HG02970 (cell line): ENCODE data around the gene FAM20B.
A peak's percentile ranks its signal among the peaks of the same experiment; 100 is the strongest.
"Not testable (repeated sequence)": the region's sequence is repeated elsewhere in the genome, so short reads cannot be mapped to it uniquely, and the experiment has no call there.

Experiments used
- ATAC-seq: cut with Tn5 transposase; IDR thresholded peaks from one replicate; pipeline ENCODE4 v1.9.1; 2021; ENCODE audit warnings: mild to moderate bottlenecking, moderate library complexity, moderate number of reproducible peaks; ENCODE audit not compliant: unreplicated experiment, low FRiP score

FAM20B gene

GRCh38 chr1:179025125-179025974 is at the start of gene FAM20B:
Gene FAM20B (plus strand): TSS chr1:179025894. CDS start chr1:179043848, 17,954 bp downstream.
- ATAC-seq = peak; percentile 82

GRCh38 chr1:178976541-178976940 is 49.2 kb upstream of the FAM20B start:
- no peak for ATAC-seq

- no peak for ATAC-seq
Observed at GRCh38 chr1:178986204-178986603, 39.5 kb upstream of the FAM20B start.

GRCh38 chr1:178988198-178988597 is 37.5 kb upstream of the FAM20B start:
- ATAC-seq = not testable (repeated sequence)

GRCh38 chr1:178993559-178993958 is 32.1 kb upstream of the FAM20B start:
- no peak for ATAC-seq

GRCh38 chr1:178997428-178997827 is 28.3 kb upstream of the FAM20B start:
- no peak for ATAC-seq

GRCh38 chr1:178998295-178998694 is 27.4 kb upstream of the FAM20B start:
- no peak for ATAC-seq

GRCh38 chr1:178999061-178999460 is 26.6 kb upstream of the FAM20B start:
- ATAC-seq = no peak

GRCh38 chr1:179001451-179001850 is 24.2 kb upstream of the FAM20B start:
- ATAC-seq = no peak

- not testable (repeated sequence) for ATAC-seq
Observed at GRCh38 chr1:179002064-179002463, 23.6 kb upstream of the FAM20B start.

- no peak for ATAC-seq
Observed at GRCh38 chr1:179002552-179003345, 22.9 kb upstream of the FAM20B start.

- ATAC-seq = no peak
Observed at GRCh38 chr1:179003512-179004066, 22.1 kb upstream of the FAM20B start.

GRCh38 chr1:179007233-179007632 is 18.5 kb upstream of the FAM20B start:
- no peak for ATAC-seq

- no peak for ATAC-seq
Observed at GRCh38 chr1:179010671-179011070, 15.0 kb upstream of the FAM20B start.

GRCh38 chr1:179012038-179012437 is 13.7 kb upstream of the FAM20B start:
- no peak for ATAC-seq

GRCh38 chr1:179014123-179014522 is 11.6 kb upstream of the FAM20B start:
- ATAC-seq = no peak

GRCh38 chr1:179015396-179015795 is 10.3 kb upstream of the FAM20B start:
- no peak for ATAC-seq

GRCh38 chr1:179016706-179017382 is 8.8 kb upstream of the FAM20B start:
- no peak for ATAC-seq

GRCh38 chr1:179017383-179018326 is 8.0 kb upstream of the FAM20B start:
- no peak for ATAC-seq

- ATAC-seq = no peak
Observed at GRCh38 chr1:179021873-179022272, 3.8 kb upstream of the FAM20B start.
